HEK293 (cell line): ENCODE results near the gene GART.
A peak's percentile ranks its signal among the peaks of the same experiment; 100 is the strongest.

Experiments used
- CTCF ChIA-PET: fragments of 350-600 bp; formaldehyde crosslinking; extraction: SDS; loops from one replicate; lab custom pipeline; 2021; ENCODE audit warnings: antibody characterized with exemption; lab: Yijun Ruan, JAX
- POLR2A ChIA-PET: fragments of 300-600 bp; formaldehyde crosslinking; extraction: SDS; loops from one replicate; lab custom pipeline; 2020; ENCODE audit warnings: antibody characterized with exemption, inconsistent platforms; lab: Yijun Ruan, JAX
- H3K27ac ChIP-seq: fragments of 200-500 bp; sonication (Bioruptor generic); 2 replicates; pipeline ENCODE4 v1.5.1; 2014; ENCODE audit warnings: low read depth, low read length, control low read depth, inconsistent platforms; ENCODE audit errors: extremely low read depth
- H3K36me3 ChIP-seq, 2 experiments: fragments of 200-500 bp in 1 of 2; sonication (Bioruptor generic) in 1 of 2; 1 replicate in 1 of 2; 2 replicates in 1 of 2; pipeline ENCODE4 v1.5.1; 2014 to 2017; ENCODE audit warnings: inconsistent platforms in 2 of 2, low read length in 2 of 2; ENCODE audit not compliant: control insufficient read depth in 2 of 2, insufficient read depth in 1 of 2
- H3K4me1 ChIP-seq: fragments of 200-500 bp; sonication (Bioruptor generic); 2 replicates; pipeline ENCODE4 v1.5.1; 2014; ENCODE audit warnings: mild to moderate bottlenecking, low read length, inconsistent platforms; ENCODE audit not compliant: control insufficient read depth, insufficient read depth
- H3K4me3 ChIP-seq: 2 replicates; pipeline ENCODE4 v1.5.1; 2011; ENCODE audit warnings: low read depth, mild to moderate bottlenecking, control low read depth, low read length, moderate library complexity
- H3K9me3 ChIP-seq: fragments of 200-500 bp; sonication (Bioruptor generic); 2 replicates; pipeline ENCODE4 v1.5.1; 2014; ENCODE audit warnings: low read depth, low read length, inconsistent platforms; ENCODE audit not compliant: control insufficient read depth, insufficient read depth
- ATF2 ChIP-seq: fragments of 450-650 bp; formaldehyde crosslinking; IDR thresholded peaks from 2 replicates; pipeline ENCODE4 v1.5.1; 2016; ENCODE audit warnings: missing biosample characterization, missing genetic modification characterization, low read depth
- HOXA7 ChIP-seq: sonication (generic); formaldehyde crosslinking; IDR thresholded peaks from 2 replicates; pipeline ENCODE4 v1.8.1; 2022; ENCODE audit warnings: missing genetic modification reagents, borderline replicate concordance
- KLF10 ChIP-seq: fragments of 450-650 bp; IDR thresholded peaks from 2 replicates; pipeline ENCODE4 v1.5.1; 2018; ENCODE audit warnings: missing biosample characterization, mild to moderate bottlenecking, missing genetic modification characterization
- PRDM10 ChIP-seq: fragments of 450-650 bp; formaldehyde crosslinking; IDR thresholded peaks from 2 replicates; pipeline ENCODE4 v1.5.1; 2016; ENCODE audit warnings: missing biosample characterization, missing genetic modification characterization
- SCRT2 ChIP-seq: fragments of 450-650 bp; formaldehyde crosslinking; IDR thresholded peaks from 2 replicates; pipeline ENCODE4 v1.5.1; 2016; ENCODE audit warnings: missing biosample characterization, missing genetic modification characterization
- TCF7L2 ChIP-seq: IDR thresholded peaks from 2 replicates; pipeline ENCODE4 v1.6.1; 2011; ENCODE audit warnings: low read depth, mild to moderate bottlenecking, inconsistent platforms, low read length, moderate library complexity, borderline replicate concordance
- ZBTB17 ChIP-seq: fragments of 450-650 bp; formaldehyde crosslinking; IDR thresholded peaks from 2 replicates; pipeline ENCODE4 v1.5.1; 2016; ENCODE audit warnings: missing biosample characterization, missing genetic modification characterization
- ZEB2 ChIP-seq: fragments of 450-650 bp; formaldehyde crosslinking; IDR thresholded peaks from 2 replicates; pipeline ENCODE4 v1.5.1; 2016; ENCODE audit warnings: missing biosample characterization, missing genetic modification characterization
- ZFP3 ChIP-seq: fragments of 450-650 bp; formaldehyde crosslinking; IDR thresholded peaks from 2 replicates; pipeline ENCODE4 v1.5.1; 2016; ENCODE audit warnings: low read depth, missing biosample characterization, missing genetic modification characterization
- ZFP37 ChIP-seq: fragments of 450-650 bp; formaldehyde crosslinking; IDR thresholded peaks from 2 replicates; pipeline ENCODE4 v1.5.1; 2016; ENCODE audit warnings: missing biosample characterization, missing genetic modification characterization
- ZFP41 ChIP-seq: fragments of 450-650 bp; formaldehyde crosslinking; IDR thresholded peaks from 2 replicates; pipeline ENCODE4 v1.5.1; 2016; ENCODE audit warnings: missing biosample characterization, missing genetic modification characterization, borderline replicate concordance
- ZNF112 ChIP-seq: fragments of 450-650 bp; formaldehyde crosslinking; IDR thresholded peaks from 2 replicates; pipeline ENCODE4 v1.5.0; 2017; ENCODE audit warnings: missing biosample characterization, missing genetic modification characterization
- ZNF202 ChIP-seq: fragments of 450-650 bp; formaldehyde crosslinking; IDR thresholded peaks from 2 replicates; pipeline ENCODE4 v1.5.1; 2016; ENCODE audit warnings: missing biosample characterization, missing genetic modification characterization, borderline replicate concordance
- ZNF416 ChIP-seq: fragments of 450-650 bp; formaldehyde crosslinking; IDR thresholded peaks from 2 replicates; pipeline ENCODE4 v1.5.1; 2016; ENCODE audit warnings: missing biosample characterization, missing genetic modification characterization
- ZNF449 ChIP-seq: fragments of 450-650 bp; formaldehyde crosslinking; IDR thresholded peaks from 2 replicates; pipeline ENCODE4 v1.5.1; 2017; ENCODE audit warnings: missing biosample characterization, mild to moderate bottlenecking, missing genetic modification characterization, moderate library complexity
- ZNF548 ChIP-seq: fragments of 450-650 bp; formaldehyde crosslinking; IDR thresholded peaks from 2 replicates; pipeline ENCODE4 v1.5.1; 2016; ENCODE audit warnings: missing biosample characterization, missing genetic modification characterization
- ZNF561 ChIP-seq: fragments of 450-650 bp; IDR thresholded peaks from 2 replicates; pipeline ENCODE4 v1.5.1; 2018; ENCODE audit warnings: missing biosample characterization, missing genetic modification characterization, borderline replicate concordance
- ZNF626 ChIP-seq: fragments of 450-650 bp; sonication (Bioruptor Pico); formaldehyde crosslinking; IDR thresholded peaks from 2 replicates; pipeline ENCODE4 v1.5.1; 2018; ENCODE audit warnings: missing biosample characterization, missing genetic modification characterization, inconsistent platforms
- ZNF791 ChIP-seq: fragments of 450-650 bp; formaldehyde crosslinking; IDR thresholded peaks from 2 replicates; pipeline ENCODE4 v1.5.1; 2016; ENCODE audit warnings: missing biosample characterization, missing genetic modification characterization
- TF ChIP-seq, protein P1 (sequence below): fragments of 450-650 bp; formaldehyde crosslinking; IDR thresholded peaks from 2 replicates; pipeline ENCODE4 v1.5.1; 2016; ENCODE audit warnings: missing biosample characterization, missing genetic modification characterization
- TF ChIP-seq, protein P2 (sequence below): fragments of 450-650 bp; formaldehyde crosslinking; IDR thresholded peaks from 2 replicates; pipeline ENCODE4 v1.5.1; 2016; ENCODE audit warnings: missing biosample characterization, missing genetic modification characterization

GART gene

DNA sequence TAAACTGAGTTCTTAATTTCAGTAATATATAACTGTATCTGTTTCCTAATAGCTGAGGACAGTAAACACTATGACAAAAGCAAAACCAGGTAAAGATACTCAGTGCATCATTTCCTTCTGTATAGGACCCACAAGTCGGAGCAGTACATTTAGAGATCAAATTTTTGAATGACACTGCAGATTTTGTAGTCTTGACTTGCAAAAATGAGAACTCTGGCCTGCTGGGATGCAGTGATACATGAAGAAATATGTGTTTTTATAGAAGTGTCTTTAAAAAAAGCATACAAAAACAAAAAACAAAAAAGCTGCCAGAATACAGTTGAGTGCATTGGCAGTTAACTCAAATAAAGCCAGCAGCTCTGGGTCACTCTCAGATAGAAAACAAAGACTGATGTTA, 19.0 kb downstream of the GART start:
- Histone ChIP-seq H3K4me3 (no peak overlapping the region), H3K9me3 (no peaks in the 10 kb centered on the region), H3K4me1 (no peaks in the 10 kb centered on the region), H3K36me3 (peaks cover 75 to 79% of the 10 kb centered on the region in 2 experiments), H3K27ac (no peak overlapping the region)
- no peak for TF ChIP-seq TCF7L2
- TF ChIP-seq ZFP41 (tag by site-specific recombination) = no peak
- TF ChIP-seq ZNF449 = no peak
- no peak for TF ChIP-seq ZNF112 (tag by site-specific recombination)
- POLR2A ChIA-PET = interaction anchor here (0.6 kb wide), 1 partner anchor 72 kb away, joined by 4 read pairs; no protein-coding TSS in a partner anchor
- CTCF ChIA-PET = no interaction called here

DNA sequence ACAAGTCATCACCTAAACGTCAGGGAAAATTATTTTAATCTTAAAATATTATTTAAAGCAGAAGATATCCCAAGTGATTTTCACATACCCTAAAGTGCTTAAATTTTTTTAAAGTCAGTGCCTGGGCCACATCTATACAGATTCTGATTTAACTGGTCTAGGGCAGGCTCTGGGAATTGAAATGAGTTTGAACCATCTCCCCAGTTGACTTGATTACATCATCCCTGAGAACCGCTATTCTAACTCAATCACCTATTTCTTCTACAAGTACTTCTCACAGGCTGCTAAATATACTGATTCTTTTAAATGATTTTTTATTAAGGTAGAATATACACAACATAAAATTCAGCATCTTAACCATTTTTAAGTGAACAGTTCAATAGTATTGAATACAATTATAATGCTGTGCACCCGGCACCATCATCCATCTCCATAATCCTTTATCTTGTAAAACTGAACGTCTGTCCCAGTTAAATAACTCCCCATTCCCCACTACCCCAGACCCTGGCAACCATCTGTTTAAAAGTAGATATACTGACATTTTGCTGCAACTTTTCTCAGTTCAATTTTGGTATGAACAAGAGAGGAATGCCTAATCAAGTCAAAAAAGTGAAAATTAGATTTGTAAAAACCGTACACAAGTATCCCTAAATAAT, 19.5 kb downstream of the GART start:
- Histone ChIP-seq H3K27ac (no peak overlapping the region), H3K4me1 (no peaks in the 10 kb centered on the region), H3K9me3 (no peaks in the 10 kb centered on the region)
- POLR2A ChIA-PET = interaction anchor here (0.6 kb wide), 1 partner anchor 72 kb away, joined by 4 read pairs; no protein-coding TSS in a partner anchor
- TF ChIP-seq ZBTB17 (0 out of 2 replicates have a peak, but pooled peaks have one; percentile 15), ZEB2 (tag by site-specific recombination) (no peak), ZNF561 (tag by site-specific recombination) (no peak), ZNF202 (tag by site-specific recombination) (no peak), HOXA7 (CRISPR knock-in tag) (no peak), ZNF791 (tag by site-specific recombination) (no peak), ZNF548 (tag by site-specific recombination) (no peak), ATF2 (tag by site-specific recombination) (peak; percentile 48), ZNF416 (tag by site-specific recombination) (no peak)
- TF ChIP-seq, protein P1, sequence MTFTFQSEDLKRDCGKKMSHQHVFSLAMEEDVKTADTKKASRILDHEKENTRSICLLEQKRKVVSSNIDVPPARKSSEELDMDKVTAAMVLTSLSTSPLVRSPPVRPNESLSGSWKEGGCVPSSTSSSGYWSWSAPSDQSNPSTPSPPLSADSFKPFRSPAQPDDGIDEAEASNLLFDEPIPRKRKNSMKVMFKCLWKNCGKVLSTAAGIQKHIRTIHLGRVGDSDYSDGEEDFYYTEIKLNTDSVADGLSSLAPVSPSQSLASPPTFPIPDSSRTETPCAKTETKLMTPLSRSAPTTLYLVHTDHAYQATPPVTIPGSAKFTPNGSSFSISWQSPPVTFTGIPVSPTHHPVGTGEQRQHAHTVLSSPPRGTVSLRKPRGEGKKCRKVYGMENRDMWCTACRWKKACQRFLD (tag by site-specific recombination) = no peak
- TF ChIP-seq, all 188 proteins: peak for 2
- Histone ChIP-seq H3K4me3 (no peak overlapping the region), H3K36me3 (peaks cover 75 to 79% of the 10 kb centered on the region in 2 experiments)
- CTCF ChIA-PET = no interaction called here

- H3K4me1 ChIP-seq = no peaks in the 10 kb centered on the region
- peaks cover 78 to 83% of the 10 kb centered on the region in 2 experiments for H3K36me3 ChIP-seq
- ChIA-PET POLR2A (interaction anchor here (1.3 kb wide), 1 partner anchor 13 kb away, joined by 8 read pairs; no protein-coding TSS in a partner anchor), CTCF (interaction anchor here (0.6 to 0.7 kb wide), 2 partner anchors 94 to 354 kb away, joined by 3 read pairs; no protein-coding TSS in a partner anchor)
- H3K27ac ChIP-seq = no peak overlapping the region
- no peak overlapping the region for H3K4me3 ChIP-seq
- H3K9me3 ChIP-seq = no peaks in the 10 kb centered on the region
- TF ChIP-seq SCRT2 (tag by site-specific recombination) (no peak), ZFP3 (no peak), ZNF626 (tag by site-specific recombination) (no peak), KLF10 (tag by site-specific recombination) (no peak), ZNF791 (tag by site-specific recombination) (no peak), PRDM10 (tag by site-specific recombination) (no peak), ZFP37 (tag by site-specific recombination) (no peak)
- TF ChIP-seq, protein P2, sequence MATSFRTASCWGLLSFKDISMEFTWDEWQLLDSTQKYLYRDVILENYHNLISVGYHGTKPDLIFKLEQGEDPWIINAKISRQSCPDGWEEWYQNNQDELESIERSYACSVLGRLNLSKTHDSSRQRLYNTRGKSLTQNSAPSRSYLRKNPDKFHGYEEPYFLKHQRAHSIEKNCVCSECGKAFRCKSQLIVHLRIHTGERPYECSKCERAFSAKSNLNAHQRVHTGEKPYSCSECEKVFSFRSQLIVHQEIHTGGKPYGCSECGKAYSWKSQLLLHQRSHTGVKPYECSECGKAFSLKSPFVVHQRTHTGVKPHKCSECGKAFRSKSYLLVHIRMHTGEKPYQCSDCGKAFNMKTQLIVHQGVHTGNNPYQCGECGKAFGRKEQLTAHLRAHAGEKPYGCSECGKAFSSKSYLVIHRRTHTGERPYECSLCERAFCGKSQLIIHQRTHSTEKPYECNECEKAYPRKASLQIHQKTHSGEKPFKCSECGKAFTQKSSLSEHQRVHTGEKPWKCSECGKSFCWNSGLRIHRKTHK (tag by site-specific recombination) = no peak
Measured at GRCh38 chr21:33518899-33519298, 23.0 kb downstream of the GART start.
